SK-N-SH treated with all-trans-retinoic acid at 6 μM for 48 hours (cell line): ENCODE measurements around the gene PPIH.
"Not testable (repeated sequence)": the region's sequence is repeated elsewhere in the genome, so short reads cannot be mapped to it uniquely, and the experiment has no call there.

ENCODE experiments used
- ATAC-seq: fragments of 200-7000 bp; cut with Tn5 transposase; 3 replicates; pipeline ENCODE4 v1.9.1; 2020; ENCODE audit warnings: mild to moderate bottlenecking, moderate library complexity
- ARNTL ChIP-seq: fragments of 450-650 bp; formaldehyde crosslinking; IDR thresholded peaks from 2 replicates; pipeline ENCODE4 v1.5.0; 2020; ENCODE audit warnings: low read depth, mild to moderate bottlenecking, moderate library complexity, borderline replicate concordance
- BACH2 ChIP-seq: fragments of 250-450 bp; sonication (Bioruptor Pico); IDR thresholded peaks from 2 replicates; pipeline ENCODE4 v1.9.0; 2021; ENCODE audit warnings: mild to moderate bottlenecking, borderline replicate concordance
- CSDC2 ChIP-seq: fragments of 250-450 bp; sonication (Bioruptor Pico); IDR thresholded peaks from 2 replicates; pipeline ENCODE4 v1.5.0; 2020; ENCODE audit warnings: mild to moderate bottlenecking, moderate library complexity
- ESRRG ChIP-seq: fragments of 250-450 bp; sonication (Bioruptor Pico); IDR thresholded peaks from 2 replicates; pipeline ENCODE4 v1.6.1; 2021; ENCODE audit warnings: mild to moderate bottlenecking
- GLIS3 ChIP-seq: fragments of 250-450 bp; sonication (Bioruptor Pico); IDR thresholded peaks from 2 replicates; pipeline ENCODE4 v1.5.0; 2020; ENCODE audit warnings: mild to moderate bottlenecking, moderate library complexity
- ISL1 ChIP-seq: fragments of 250-450 bp; sonication (Bioruptor Pico); IDR thresholded peaks from 2 replicates; pipeline ENCODE4 v2.1.2; 2022; ENCODE audit warnings: mild to moderate bottlenecking, moderate library complexity
- OSR1 ChIP-seq: fragments of 250-450 bp; sonication (Bioruptor Pico); IDR thresholded peaks from 2 replicates; pipeline ENCODE4 v1.8.0; 2022; ENCODE audit warnings: moderate library complexity, mild to moderate bottlenecking, inconsistent platforms
- PPARA ChIP-seq: fragments of 250-450 bp; sonication (Bioruptor Pico); IDR thresholded peaks from 2 replicates; pipeline ENCODE4 v1.5.0; 2020; ENCODE audit warnings: mild to moderate bottlenecking, borderline replicate concordance
- RARB ChIP-seq: fragments of 250-450 bp; sonication (Bioruptor Pico); IDR thresholded peaks from 2 replicates; pipeline ENCODE4 v1.8.0; 2021; ENCODE audit warnings: mild to moderate bottlenecking, moderate library complexity
- TCF4 ChIP-seq: fragments of 250-450 bp; sonication (Bioruptor Pico); IDR thresholded peaks from 2 replicates; pipeline ENCODE4 v1.8.0; 2021; ENCODE audit warnings: mild to moderate bottlenecking, moderate library complexity, borderline replicate concordance
- TOX ChIP-seq: fragments of 250-450 bp; sonication (Bioruptor Pico); IDR thresholded peaks from 2 replicates; pipeline ENCODE4 v1.8.0; 2021; ENCODE audit warnings: mild to moderate bottlenecking, moderate library complexity, borderline replicate concordance
- ZC3H10 ChIP-seq: fragments of 250-450 bp; sonication (Bioruptor Pico); IDR thresholded peaks from 2 replicates; pipeline ENCODE4 v1.5.1; 2021; ENCODE audit warnings: mild to moderate bottlenecking, moderate library complexity
- ZFP3 ChIP-seq: fragments of 250-450 bp; sonication (Bioruptor Pico); IDR thresholded peaks from 2 replicates; pipeline ENCODE4 v1.5.0; 2020; ENCODE audit warnings: mild to moderate bottlenecking, moderate library complexity
- ZFP30 ChIP-seq: fragments of 450-650 bp; formaldehyde crosslinking; IDR thresholded peaks from 2 replicates; pipeline ENCODE4 v1.5.0; 2022; ENCODE audit warnings: mild to moderate bottlenecking, moderate library complexity
- ZNF565 ChIP-seq: fragments of 450-650 bp; formaldehyde crosslinking; conservative IDR thresholded peaks from 2 replicates; pipeline ENCODE4 v1.5.0; 2020; ENCODE audit warnings: low read depth, mild to moderate bottlenecking, moderate library complexity
- ZNF70 ChIP-seq: fragments of 450-650 bp; formaldehyde crosslinking; IDR thresholded peaks from 2 replicates; pipeline ENCODE4 v1.5.0; 2020; ENCODE audit warnings: mild to moderate bottlenecking, moderate library complexity
- ZNF8 ChIP-seq: fragments of 450-650 bp; formaldehyde crosslinking; IDR thresholded peaks from 2 replicates; pipeline ENCODE4 v1.5.0; 2020; ENCODE audit warnings: mild to moderate bottlenecking, moderate library complexity
- TF ChIP-seq, protein P1 (sequence below): fragments of 250-450 bp; sonication (Bioruptor Pico); IDR thresholded peaks from 2 replicates; pipeline ENCODE4 v1.5.0; 2020; ENCODE audit warnings: mild to moderate bottlenecking, moderate library complexity
- TF ChIP-seq, protein P2 (sequence below): fragments of 250-450 bp; sonication (Bioruptor Pico); IDR thresholded peaks from 2 replicates; pipeline ENCODE4 v1.8.0; 2020; ENCODE audit warnings: mild to moderate bottlenecking, moderate library complexity, borderline replicate concordance
- TF ChIP-seq, protein P3 (sequence below): fragments of 250-450 bp; sonication (Bioruptor Pico); IDR thresholded peaks from 2 replicates; pipeline ENCODE4 v1.5.1; 2020; ENCODE audit warnings: low read depth, mild to moderate bottlenecking, moderate library complexity
- TF ChIP-seq, protein P4 (sequence below): fragments of 250-450 bp; sonication (Bioruptor Pico); IDR thresholded peaks from 2 replicates; pipeline ENCODE4 v1.8.0; 2021; ENCODE audit warnings: low read depth, mild to moderate bottlenecking, moderate library complexity, borderline replicate concordance

The PPIH gene

DNA sequence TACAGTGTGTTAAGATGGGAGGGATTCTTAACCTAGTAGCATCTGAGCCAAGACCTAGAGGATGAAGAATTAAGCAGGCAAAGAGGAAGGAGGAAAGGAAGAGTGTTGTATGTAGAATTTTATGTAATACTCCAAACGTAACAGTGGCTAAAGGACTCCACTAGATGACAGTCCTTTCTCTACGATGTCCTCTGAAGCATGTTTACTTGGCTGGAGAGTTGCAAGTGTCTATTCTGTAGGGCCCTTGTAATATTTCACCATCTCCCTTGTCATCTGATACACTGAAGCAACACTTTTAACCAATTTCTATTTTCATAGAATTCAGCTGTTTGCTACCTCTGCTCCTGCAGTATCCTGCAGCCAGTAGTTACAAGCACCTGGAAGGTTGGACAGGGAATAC lies 21.8 kb downstream of the PPIH start (continued):
- no peak for TF ChIP-seq ZNF8
- TF ChIP-seq, all 23 proteins: peak for 0

DNA sequence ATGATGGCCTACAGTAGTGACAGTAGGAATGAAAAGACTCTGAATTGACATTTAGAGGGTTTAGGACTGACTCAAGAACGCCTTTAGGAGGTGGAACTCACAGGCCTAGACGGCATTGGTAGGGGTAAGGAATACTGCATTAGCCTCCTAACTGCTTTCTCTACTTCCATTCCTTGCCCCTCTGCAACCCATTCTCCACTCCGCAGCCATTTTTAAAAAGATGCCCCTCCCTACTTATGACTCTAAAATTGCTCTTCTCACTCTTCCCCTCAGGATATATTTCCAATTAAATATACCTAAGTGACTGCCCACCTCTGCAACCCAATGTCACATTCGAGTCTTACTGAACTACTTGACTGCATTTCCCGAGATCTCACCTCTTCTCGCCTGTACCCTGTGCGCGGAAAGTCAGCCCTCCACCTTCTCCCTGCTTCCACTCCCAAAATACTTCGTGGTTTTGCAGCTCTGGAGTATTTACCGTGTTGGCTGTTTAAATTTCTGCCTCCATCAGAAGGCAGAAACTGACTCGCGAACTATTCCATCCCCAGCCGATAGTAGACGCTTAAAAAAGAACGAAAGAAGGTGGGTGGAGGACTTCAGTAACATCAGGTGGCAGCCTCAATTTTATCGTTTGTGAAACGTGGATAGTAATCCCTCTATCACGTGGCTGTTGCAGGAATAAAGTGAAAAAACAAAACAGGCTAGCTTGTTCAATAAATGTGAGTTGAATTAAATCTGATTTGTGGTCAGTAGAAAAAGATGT lies 22.9 kb downstream of the PPIH start:
- peak; percentile 13; the same call in 2 of the 3 replicates for ATAC-seq

DNA sequence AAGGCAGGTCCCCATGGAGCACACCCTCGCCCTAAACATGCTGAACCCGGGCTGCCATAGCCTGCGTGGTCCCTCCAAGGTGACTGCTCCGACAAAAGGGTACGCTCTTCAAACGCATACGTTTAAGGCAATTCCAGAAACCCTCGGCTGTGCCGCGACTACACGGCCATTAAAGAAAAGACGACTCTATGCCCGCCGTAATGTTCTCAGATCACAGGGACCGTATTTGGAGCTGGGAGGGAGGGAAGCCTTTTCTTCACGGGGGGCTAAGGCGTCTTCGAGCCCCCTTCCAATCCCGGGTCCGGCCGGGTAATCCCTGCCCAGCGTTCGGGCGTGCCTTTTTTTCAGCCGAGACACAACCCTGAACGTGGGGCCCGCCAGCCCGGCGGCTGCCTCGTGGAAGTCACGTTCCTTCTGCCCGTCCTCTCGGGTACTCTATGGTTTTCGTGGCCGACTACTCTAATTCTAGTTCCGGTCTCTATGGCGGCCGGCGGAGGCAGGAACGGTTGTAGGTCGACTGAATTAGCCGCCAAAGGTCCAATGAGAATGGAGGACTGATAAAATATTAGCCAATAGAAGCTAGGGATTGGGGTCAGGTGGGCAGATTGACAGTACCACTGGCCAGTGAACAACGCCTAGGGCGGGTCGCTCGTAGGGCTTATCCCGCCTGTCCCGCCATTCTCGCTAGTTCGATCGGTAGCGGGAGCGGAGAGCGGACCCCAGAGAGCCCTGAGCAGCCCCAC lies 23.7 kb downstream of the PPIH start, which contains the start of gene YBX1:
YBX1 (plus strand) TSS at position 678 of the 743 bp plus-strand sequence. CDS start 148 bp downstream, outside the sequence.
- peak; percentile 94 for ATAC-seq
- TF ChIP-seq BACH2 (no peak), GLIS3 (CRISPR knock-in tag) (no peak), ZNF70 (CRISPR knock-in tag) (no peak), ESRRG (CRISPR knock-in tag) (no peak), ZFP3 (CRISPR knock-in tag) (0 out of 2 replicates have a peak, but pooled peaks have one; percentile 18), ZC3H10 (no peak), ZNF565 (CRISPR knock-in tag) (no peak), TOX (CRISPR knock-in tag) (no peak), ISL1 (CRISPR knock-in tag) (no peak), PPARA (CRISPR knock-in tag) (no peak), ARNTL (CRISPR knock-in tag) (no peak), CSDC2 (CRISPR knock-in tag) (0 out of 2 replicates have a peak, but pooled peaks have one; percentile 40), TCF4 (CRISPR knock-in tag) (no peak)
- TF ChIP-seq, protein P1, sequence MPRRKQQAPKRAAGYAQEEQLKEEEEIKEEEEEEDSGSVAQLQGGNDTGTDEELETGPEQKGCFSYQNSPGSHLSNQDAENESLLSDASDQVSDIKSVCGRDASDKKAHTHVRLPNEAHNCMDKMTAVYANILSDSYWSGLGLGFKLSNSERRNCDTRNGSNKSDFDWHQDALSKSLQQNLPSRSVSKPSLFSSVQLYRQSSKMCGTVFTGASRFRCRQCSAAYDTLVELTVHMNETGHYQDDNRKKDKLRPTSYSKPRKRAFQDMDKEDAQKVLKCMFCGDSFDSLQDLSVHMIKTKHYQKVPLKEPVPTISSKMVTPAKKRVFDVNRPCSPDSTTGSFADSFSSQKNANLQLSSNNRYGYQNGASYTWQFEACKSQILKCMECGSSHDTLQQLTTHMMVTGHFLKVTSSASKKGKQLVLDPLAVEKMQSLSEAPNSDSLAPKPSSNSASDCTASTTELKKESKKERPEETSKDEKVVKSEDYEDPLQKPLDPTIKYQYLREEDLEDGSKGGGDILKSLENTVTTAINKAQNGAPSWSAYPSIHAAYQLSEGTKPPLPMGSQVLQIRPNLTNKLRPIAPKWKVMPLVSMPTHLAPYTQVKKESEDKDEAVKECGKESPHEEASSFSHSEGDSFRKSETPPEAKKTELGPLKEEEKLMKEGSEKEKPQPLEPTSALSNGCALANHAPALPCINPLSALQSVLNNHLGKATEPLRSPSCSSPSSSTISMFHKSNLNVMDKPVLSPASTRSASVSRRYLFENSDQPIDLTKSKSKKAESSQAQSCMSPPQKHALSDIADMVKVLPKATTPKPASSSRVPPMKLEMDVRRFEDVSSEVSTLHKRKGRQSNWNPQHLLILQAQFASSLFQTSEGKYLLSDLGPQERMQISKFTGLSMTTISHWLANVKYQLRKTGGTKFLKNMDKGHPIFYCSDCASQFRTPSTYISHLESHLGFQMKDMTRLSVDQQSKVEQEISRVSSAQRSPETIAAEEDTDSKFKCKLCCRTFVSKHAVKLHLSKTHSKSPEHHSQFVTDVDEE (CRISPR knock-in tag): 0 out of 2 replicates have a peak, but pooled peaks have one; percentile 22
- TF ChIP-seq, protein P2, sequence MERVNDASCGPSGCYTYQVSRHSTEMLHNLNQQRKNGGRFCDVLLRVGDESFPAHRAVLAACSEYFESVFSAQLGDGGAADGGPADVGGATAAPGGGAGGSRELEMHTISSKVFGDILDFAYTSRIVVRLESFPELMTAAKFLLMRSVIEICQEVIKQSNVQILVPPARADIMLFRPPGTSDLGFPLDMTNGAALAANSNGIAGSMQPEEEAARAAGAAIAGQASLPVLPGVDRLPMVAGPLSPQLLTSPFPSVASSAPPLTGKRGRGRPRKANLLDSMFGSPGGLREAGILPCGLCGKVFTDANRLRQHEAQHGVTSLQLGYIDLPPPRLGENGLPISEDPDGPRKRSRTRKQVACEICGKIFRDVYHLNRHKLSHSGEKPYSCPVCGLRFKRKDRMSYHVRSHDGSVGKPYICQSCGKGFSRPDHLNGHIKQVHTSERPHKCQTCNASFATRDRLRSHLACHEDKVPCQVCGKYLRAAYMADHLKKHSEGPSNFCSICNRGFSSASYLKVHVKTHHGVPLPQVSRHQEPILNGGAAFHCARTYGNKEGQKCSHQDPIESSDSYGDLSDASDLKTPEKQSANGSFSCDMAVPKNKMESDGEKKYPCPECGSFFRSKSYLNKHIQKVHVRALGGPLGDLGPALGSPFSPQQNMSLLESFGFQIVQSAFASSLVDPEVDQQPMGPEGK (CRISPR knock-in tag): no peak
- TF ChIP-seq, protein P3, sequence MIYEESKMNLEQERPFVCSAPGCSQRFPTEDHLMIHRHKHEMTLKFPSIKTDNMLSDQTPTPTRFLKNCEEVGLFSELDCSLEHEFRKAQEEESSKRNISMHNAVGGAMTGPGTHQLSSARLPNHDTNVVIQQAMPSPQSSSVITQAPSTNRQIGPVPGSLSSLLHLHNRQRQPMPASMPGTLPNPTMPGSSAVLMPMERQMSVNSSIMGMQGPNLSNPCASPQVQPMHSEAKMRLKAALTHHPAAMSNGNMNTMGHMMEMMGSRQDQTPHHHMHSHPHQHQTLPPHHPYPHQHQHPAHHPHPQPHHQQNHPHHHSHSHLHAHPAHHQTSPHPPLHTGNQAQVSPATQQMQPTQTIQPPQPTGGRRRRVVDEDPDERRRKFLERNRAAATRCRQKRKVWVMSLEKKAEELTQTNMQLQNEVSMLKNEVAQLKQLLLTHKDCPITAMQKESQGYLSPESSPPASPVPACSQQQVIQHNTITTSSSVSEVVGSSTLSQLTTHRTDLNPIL: no peak
- TF ChIP-seq, protein P4, sequence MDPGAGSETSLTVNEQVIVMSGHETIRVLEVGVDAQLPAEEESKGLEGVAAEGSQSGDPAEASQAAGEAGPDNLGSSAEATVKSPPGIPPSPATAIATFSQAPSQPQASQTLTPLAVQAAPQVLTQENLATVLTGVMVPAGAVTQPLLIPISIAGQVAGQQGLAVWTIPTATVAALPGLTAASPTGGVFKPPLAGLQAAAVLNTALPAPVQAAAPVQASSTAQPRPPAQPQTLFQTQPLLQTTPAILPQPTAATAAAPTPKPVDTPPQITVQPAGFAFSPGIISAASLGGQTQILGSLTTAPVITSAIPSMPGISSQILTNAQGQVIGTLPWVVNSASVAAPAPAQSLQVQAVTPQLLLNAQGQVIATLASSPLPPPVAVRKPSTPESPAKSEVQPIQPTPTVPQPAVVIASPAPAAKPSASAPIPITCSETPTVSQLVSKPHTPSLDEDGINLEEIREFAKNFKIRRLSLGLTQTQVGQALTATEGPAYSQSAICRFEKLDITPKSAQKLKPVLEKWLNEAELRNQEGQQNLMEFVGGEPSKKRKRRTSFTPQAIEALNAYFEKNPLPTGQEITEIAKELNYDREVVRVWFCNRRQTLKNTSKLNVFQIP (CRISPR knock-in tag): no peak
- TF ChIP-seq, all 23 proteins: peak for 3

More for the DNA sequence above, 22.9 kb downstream of the PPIH start:
- TF ChIP-seq ZC3H10 (no peak), TOX (CRISPR knock-in tag) (no peak), CSDC2 (CRISPR knock-in tag) (no peak), GLIS3 (CRISPR knock-in tag) (no peak), ZFP30 (CRISPR knock-in tag) (no peak), OSR1 (CRISPR knock-in tag) (no peak), ZNF565 (CRISPR knock-in tag) (no peak), ZNF70 (CRISPR knock-in tag) (no peak), RARB (no peak), ZNF8 (no peak), PPARA (CRISPR knock-in tag) (no peak), ESRRG (CRISPR knock-in tag) (no peak), ZFP3 (CRISPR knock-in tag) (no peak)
- TF ChIP-seq, protein P3: no peak
- TF ChIP-seq, protein P1 (CRISPR knock-in tag): no peak
- TF ChIP-seq, all 23 proteins: peak for 0

DNA sequence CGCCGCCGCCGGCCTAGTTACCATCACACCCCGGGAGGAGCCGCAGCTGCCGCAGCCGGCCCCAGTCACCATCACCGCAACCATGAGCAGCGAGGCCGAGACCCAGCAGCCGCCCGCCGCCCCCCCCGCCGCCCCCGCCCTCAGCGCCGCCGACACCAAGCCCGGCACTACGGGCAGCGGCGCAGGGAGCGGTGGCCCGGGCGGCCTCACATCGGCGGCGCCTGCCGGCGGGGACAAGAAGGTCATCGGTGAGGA lies 24.2 kb downstream of the PPIH start:
- ATAC-seq: not testable (repeated sequence)
